ENCODE data around the gene NADSYN1.

Gene NADSYN1

DNA sequence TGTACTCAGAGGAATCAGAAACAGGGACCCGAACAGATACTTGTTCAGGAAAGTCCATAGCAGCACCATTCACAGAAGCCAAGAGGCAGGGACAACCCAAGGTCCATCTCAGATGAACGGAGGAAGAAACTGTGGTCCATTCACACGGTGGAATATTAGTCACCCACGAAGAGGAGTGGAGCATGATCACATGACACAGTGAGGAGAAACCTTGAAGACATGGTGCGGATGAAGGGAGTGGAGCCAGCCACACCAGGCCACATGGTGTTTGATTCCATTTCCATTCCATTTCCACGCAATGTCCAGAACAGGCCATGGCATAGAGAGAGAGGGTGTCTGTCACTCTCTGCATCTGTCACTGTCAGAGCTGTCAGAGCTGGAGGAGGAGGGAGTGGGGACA is 30.7 kb downstream of the NADSYN1 start:
- ATAC-seq (ENCODE audit: low read depth) (no peak), DNase-seq (ENCODE audit: low spot score) (peak; percentile 13)
- no peaks in the 10 kb centered on the region for H3K4me1 ChIP-seq (ENCODE audit: insufficient read depth, poor library complexity, severe bottlenecking)
- TF ChIP-seq, protein P1, sequence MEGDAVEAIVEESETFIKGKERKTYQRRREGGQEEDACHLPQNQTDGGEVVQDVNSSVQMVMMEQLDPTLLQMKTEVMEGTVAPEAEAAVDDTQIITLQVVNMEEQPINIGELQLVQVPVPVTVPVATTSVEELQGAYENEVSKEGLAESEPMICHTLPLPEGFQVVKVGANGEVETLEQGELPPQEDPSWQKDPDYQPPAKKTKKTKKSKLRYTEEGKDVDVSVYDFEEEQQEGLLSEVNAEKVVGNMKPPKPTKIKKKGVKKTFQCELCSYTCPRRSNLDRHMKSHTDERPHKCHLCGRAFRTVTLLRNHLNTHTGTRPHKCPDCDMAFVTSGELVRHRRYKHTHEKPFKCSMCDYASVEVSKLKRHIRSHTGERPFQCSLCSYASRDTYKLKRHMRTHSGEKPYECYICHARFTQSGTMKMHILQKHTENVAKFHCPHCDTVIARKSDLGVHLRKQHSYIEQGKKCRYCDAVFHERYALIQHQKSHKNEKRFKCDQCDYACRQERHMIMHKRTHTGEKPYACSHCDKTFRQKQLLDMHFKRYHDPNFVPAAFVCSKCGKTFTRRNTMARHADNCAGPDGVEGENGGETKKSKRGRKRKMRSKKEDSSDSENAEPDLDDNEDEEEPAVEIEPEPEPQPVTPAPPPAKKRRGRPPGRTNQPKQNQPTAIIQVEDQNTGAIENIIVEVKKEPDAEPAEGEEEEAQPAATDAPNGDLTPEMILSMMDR (IDR thresholded peaks at IDR 0.05; ENCODE audit: poor library complexity, severe bottlenecking) = no peak
- H3K9me3 ChIP-seq (ENCODE audit: severe bottlenecking) = no peaks in the 10 kb centered on the region
- H3K27ac ChIP-seq (ENCODE audit: poor library complexity, severe bottlenecking) = no peak overlapping the region
- no peaks in the 10 kb centered on the region for H3K27me3 ChIP-seq (ENCODE audit: insufficient read depth, poor library complexity, severe bottlenecking)
- H3K36me3 ChIP-seq (ENCODE audit: low read depth) = peaks cover 9% of the 10 kb centered on the region; the same call in 1 of the 2 replicates
- H3K4me3 ChIP-seq (ENCODE audit: severe bottlenecking) = no peak overlapping the region

DNA sequence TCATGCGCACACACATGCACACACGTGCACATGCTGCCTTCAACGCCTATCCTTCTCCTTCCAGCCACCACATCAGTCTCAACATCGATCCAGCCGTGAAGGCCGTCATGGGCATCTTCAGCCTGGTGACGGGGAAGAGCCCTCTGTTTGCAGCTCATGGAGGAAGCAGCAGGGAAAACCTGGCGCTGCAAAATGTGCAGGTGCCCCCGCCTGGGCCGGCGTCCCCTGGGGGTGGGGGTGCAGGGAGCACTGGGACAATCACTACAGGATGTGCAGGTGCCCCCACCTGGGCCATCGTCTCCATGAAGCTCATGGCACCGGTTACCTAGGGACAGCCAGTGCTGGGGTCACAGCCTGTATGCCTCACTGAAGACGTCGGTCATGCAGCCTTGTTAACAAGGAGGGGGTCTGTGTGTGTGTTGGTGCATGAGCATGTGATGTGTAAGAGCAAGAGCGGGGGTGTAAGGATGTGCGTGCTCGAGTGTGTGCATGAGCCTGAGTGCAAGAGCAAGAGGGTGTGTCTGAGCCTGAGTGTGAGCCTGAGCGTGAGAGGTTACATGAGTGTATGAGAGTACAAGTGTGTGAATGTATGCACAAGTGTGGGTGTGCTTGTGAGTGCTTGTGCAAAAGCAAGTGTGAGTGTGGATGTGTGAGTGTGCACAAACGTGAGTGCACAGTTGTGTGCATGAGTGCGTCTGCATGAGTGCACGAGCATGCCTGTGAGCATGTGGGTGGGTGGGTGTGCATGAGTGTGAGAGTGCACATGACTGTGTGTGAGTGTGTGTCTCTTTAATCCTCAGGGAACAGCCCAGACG is 31.5 kb downstream of the NADSYN1 start:
- Histone ChIP-seq H3K27ac (ENCODE audit: poor library complexity, severe bottlenecking) (no peak overlapping the region), H3K9me3 (ENCODE audit: severe bottlenecking) (no peaks in the 10 kb centered on the region), H3K4me3 (ENCODE audit: severe bottlenecking) (no peak overlapping the region), H3K4me1 (ENCODE audit: insufficient read depth, poor library complexity, severe bottlenecking) (no peaks in the 10 kb centered on the region), H3K27me3 (ENCODE audit: insufficient read depth, poor library complexity, severe bottlenecking) (no peaks in the 10 kb centered on the region), H3K36me3 (ENCODE audit: low read depth) (peaks cover 9% of the 10 kb centered on the region; the same call in 1 of the 2 replicates)
- DNase-seq (ENCODE audit: low spot score) (peak; percentile 34), ATAC-seq (ENCODE audit: low read depth) (no peak)
- TF ChIP-seq, protein P1 (IDR thresholded peaks at IDR 0.05; ENCODE audit: poor library complexity, severe bottlenecking) = no peak

DNA sequence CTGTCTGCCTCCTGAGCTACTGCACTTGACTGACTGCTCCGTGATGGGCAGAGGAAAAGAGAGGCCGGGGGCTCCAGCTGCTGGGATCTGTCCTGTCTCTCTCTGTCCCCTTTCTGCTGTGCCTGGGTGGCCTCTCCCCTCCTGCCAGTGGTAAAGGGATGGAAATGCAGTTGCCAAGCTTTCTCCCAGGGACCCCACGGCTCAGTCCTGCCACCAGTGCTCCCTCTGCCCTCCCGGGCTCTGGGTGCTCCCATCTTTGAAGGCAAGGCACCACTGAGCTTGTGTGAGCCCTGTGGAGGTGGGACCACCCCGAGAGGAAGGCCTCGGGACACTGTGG is 32.0 kb downstream of the NADSYN1 start:
- Histone ChIP-seq H3K36me3 (ENCODE audit: low read depth) (peaks cover 9% of the 10 kb centered on the region; the same call in 1 of the 2 replicates), H3K4me3 (ENCODE audit: severe bottlenecking) (no peak overlapping the region), H3K27me3 (ENCODE audit: insufficient read depth, poor library complexity, severe bottlenecking) (no peaks in the 10 kb centered on the region), H3K9me3 (ENCODE audit: severe bottlenecking) (no peaks in the 10 kb centered on the region), H3K4me1 (ENCODE audit: insufficient read depth, poor library complexity, severe bottlenecking) (no peaks in the 10 kb centered on the region), H3K27ac (ENCODE audit: poor library complexity, severe bottlenecking) (no peak overlapping the region)
- DNase-seq (ENCODE audit: low spot score) (peak; percentile 28), ATAC-seq (ENCODE audit: low read depth) (no peak)
- TF ChIP-seq, protein P1 (IDR thresholded peaks at IDR 0.05; ENCODE audit: poor library complexity, severe bottlenecking) = no peak

DNA sequence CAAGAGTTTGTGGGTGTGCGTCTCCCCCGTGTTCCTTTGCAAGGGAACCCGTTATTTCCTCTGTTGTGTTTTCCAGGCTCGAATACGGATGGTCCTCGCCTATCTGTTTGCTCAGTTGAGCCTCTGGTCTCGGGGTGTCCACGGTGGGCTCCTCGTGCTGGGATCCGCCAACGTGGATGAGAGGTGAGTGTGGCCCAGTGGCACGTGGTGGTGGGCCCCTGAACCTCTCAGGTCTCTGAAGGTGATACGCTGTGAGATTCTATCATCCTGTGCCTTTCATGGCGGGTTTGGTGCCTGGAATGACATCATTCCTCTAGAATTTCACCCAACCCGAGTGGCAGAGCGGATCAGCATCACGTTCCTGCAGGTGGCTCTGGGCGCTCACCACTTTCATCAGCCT is 32.5 kb downstream of the NADSYN1 start:
- Histone ChIP-seq H3K4me1 (ENCODE audit: insufficient read depth, poor library complexity, severe bottlenecking) (no peaks in the 10 kb centered on the region), H3K9me3 (ENCODE audit: severe bottlenecking) (no peaks in the 10 kb centered on the region), H3K36me3 (ENCODE audit: low read depth) (peaks cover 9% of the 10 kb centered on the region; the same call in 1 of the 2 replicates), H3K27me3 (ENCODE audit: insufficient read depth, poor library complexity, severe bottlenecking) (no peaks in the 10 kb centered on the region), H3K4me3 (ENCODE audit: severe bottlenecking) (no peak overlapping the region), H3K27ac (ENCODE audit: poor library complexity, severe bottlenecking) (no peak overlapping the region)
- TF ChIP-seq, protein P1 (IDR thresholded peaks at IDR 0.05; ENCODE audit: poor library complexity, severe bottlenecking) = no peak
- ATAC-seq (ENCODE audit: low read depth) (no peak), DNase-seq (ENCODE audit: low spot score) (peak; percentile 32)

DNA sequence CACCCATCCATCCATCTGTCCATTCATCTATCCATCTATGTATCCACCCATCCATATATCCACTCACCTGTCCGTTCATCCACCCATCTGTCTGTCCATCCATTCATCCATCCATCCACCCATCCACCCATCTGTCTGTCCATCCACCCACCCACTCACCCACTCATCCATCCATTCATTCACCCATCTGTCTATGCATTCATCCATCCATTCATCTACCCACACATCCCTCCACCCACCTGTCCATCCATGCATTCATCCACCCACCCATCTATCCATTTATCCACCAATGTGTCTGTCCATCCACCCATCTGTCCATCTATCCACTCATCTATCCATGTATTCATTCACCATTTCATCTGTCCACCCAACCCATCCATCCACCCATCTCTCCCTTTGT is 33.3 kb downstream of the NADSYN1 start:
- no peaks in the 10 kb centered on the region for H3K4me1 ChIP-seq (ENCODE audit: insufficient read depth, poor library complexity, severe bottlenecking)
- no peak overlapping the region for H3K27ac ChIP-seq (ENCODE audit: poor library complexity, severe bottlenecking)
- DNase-seq (ENCODE audit: low spot score) (no peak), ATAC-seq (ENCODE audit: low read depth) (no peak)
- TF ChIP-seq, protein P1 (IDR thresholded peaks at IDR 0.05; ENCODE audit: poor library complexity, severe bottlenecking) = no peak
- no peak overlapping the region for H3K4me3 ChIP-seq (ENCODE audit: severe bottlenecking)
- no peaks in the 10 kb centered on the region for H3K9me3 ChIP-seq (ENCODE audit: severe bottlenecking)
- H3K27me3 ChIP-seq (ENCODE audit: insufficient read depth, poor library complexity, severe bottlenecking) = no peaks in the 10 kb centered on the region
- H3K36me3 ChIP-seq (ENCODE audit: low read depth) = peaks cover 9% of the 10 kb centered on the region; the same call in 1 of the 2 replicates
